NCI-H1092 treated with DMSO at 0.1 percent for 48 hours (cell line): ENCODE measurements around the gene FGF4.
A peak's percentile ranks its signal among the peaks of the same experiment; 100 is the strongest.

Source experiments
- DNase-seq: peaks from one replicate; lab custom pipeline; 2025; lab: John Stamatoyannopoulos, UW

Gene FGF4

GRCh38 chr11:69726019-69726418 is 49.1 kb downstream of the FGF4 start:
- no peak for DNase-seq

GRCh38 chr11:69721745-69722144 is 53.4 kb downstream of the FGF4 start:
- peak; percentile 24 for DNase-seq

- DNase-seq: no peak
These were observed 54.0 kb downstream of the FGF4 start for GRCh38 chr11:69721106-69721505.
